GM23248 (cell line): ENCODE data around the gene NCBP1. TPM values are rescaled to one million over a fixed set of nuclear protein-coding genes. Genes with fewer than 3 reads are reported as not detected.

Experiments
- DNase-seq: peaks from one replicate; pipeline ENCODE4 v3.0.0-alpha.2; 2015
- H2AFZ ChIP-seq: fragments of 200-600 bp; sonication (generic); 2 replicates; pipeline ENCODE4 v1.6.1; 2016; ENCODE audit warnings: antibody characterized with exemption
- H3F3A ChIP-seq: fragments of 200-600 bp; sonication (generic); 2 replicates; pipeline ENCODE4 v1.6.1; 2016; ENCODE audit warnings: mild to moderate bottlenecking, antibody characterized with exemption, mixed run types; ENCODE audit not compliant: insufficient read depth
- H3K27ac ChIP-seq: fragments of 200-600 bp; sonication (generic); 2 replicates; pipeline ENCODE4 v1.5.1; 2016; ENCODE audit warnings: mild to moderate bottlenecking
- H3K27me3 ChIP-seq: fragments of 200-600 bp; sonication (generic); replicated peaks from 2 replicates; pipeline ENCODE4 v1.6.1; 2016; ENCODE audit warnings: mild to moderate bottlenecking; ENCODE audit not compliant: insufficient read depth
- H3K36me3 ChIP-seq: fragments of 200-600 bp; sonication (generic); 2 replicates; pipeline ENCODE4 v1.6.1; 2016; ENCODE audit warnings: low read depth, mild to moderate bottlenecking
- H3K4me1 ChIP-seq: fragments of 200-600 bp; sonication (generic); 2 replicates; pipeline ENCODE4 v1.6.1; 2016; ENCODE audit warnings: mild to moderate bottlenecking; ENCODE audit not compliant: insufficient read depth
- H3K4me2 ChIP-seq: fragments of 200-600 bp; sonication (generic); one replicate; pipeline ENCODE4 v1.6.1; 2016; ENCODE audit warnings: mild to moderate bottlenecking; ENCODE audit not compliant: unreplicated experiment
- H3K4me3 ChIP-seq: fragments of 200-600 bp; sonication (generic); 2 replicates; pipeline ENCODE4 v1.5.1; 2016; ENCODE audit warnings: mild to moderate bottlenecking
- H3K79me2 ChIP-seq: fragments of 200-600 bp; sonication (generic); 2 replicates; pipeline ENCODE4 v1.6.1; 2016; ENCODE audit warnings: mild to moderate bottlenecking; ENCODE audit not compliant: insufficient read depth
- H3K9ac ChIP-seq: fragments of 200-600 bp; sonication (generic); 2 replicates; pipeline ENCODE4 v1.6.1; 2016; ENCODE audit warnings: mild to moderate bottlenecking
- H3K9me2 ChIP-seq: fragments of 200-600 bp; sonication (generic); 2 replicates; pipeline ENCODE4 v1.6.1; 2016; ENCODE audit warnings: mixed run types, mild to moderate bottlenecking, moderate library complexity; ENCODE audit not compliant: insufficient read depth
- H3K9me3 ChIP-seq: fragments of 200-600 bp; sonication (generic); one replicate; pipeline ENCODE4 v1.6.1; 2017; ENCODE audit warnings: low read depth
- H4K20me1 ChIP-seq: fragments of 200-600 bp; sonication (generic); 2 replicates; pipeline ENCODE4 v1.6.0; 2016; ENCODE audit not compliant: insufficient read depth
- EZH2 ChIP-seq: fragments of 200-600 bp; sonication (generic); IDR thresholded peaks from 2 replicates; pipeline ENCODE4 v1.6.1; 2018; ENCODE audit warnings: antibody characterized with exemption, mild to moderate bottlenecking; ENCODE audit not compliant: insufficient read depth, poor library complexity, severe bottlenecking
- EZH2phosphoT487 ChIP-seq: fragments of 200-600 bp; sonication (generic); IDR thresholded peaks from 2 replicates; pipeline ENCODE4 v1.6.1; 2018; ENCODE audit warnings: antibody characterized with exemption, moderate library complexity, mild to moderate bottlenecking, low read depth; ENCODE audit not compliant: insufficient read depth
- WGBS, 2 experiments: methylation state at CpG; one replicate each; pipeline ENCODE4 v1.1.6; 2015 to 2017; ENCODE audit warnings: low lambda C conversion rate in 2 of 2, low coverage in 1 of 2; ENCODE audit errors: missing lambda C conversion rate in 2 of 2; 5-methylcytosine and 5-hydroxymethylcytosine counted together
- in situ Hi-C: fragments of 300-500 bp; cut with MboI; formaldehyde crosslinking; loops from 2 replicates; pipeline ENCODE4 v1.15.0; 2020
- polyA plus RNA-seq: library from polyadenylated mRNA; unstranded; fragments of >200 nt; fragmentation: Nextera tagmentation; extraction: Ambion mirVana; gene quantifications from 2 replicates; pipeline ENCODE4 v1.2.1, GENCODE V29; 2016
- total RNA-seq: library from RNA; depleted of rRNA; stranded (reverse); fragments of >200 nt; shearing (Covaris generic); gene quantifications from 2 replicates; pipeline ENCODE4 v1.2.3, GENCODE V29; 2014

The NCBP1 gene
- total and polyA plus RNA-seq, 2 experiments from 2014 or later, result 28.1 to 31.8 TPM

DNA sequence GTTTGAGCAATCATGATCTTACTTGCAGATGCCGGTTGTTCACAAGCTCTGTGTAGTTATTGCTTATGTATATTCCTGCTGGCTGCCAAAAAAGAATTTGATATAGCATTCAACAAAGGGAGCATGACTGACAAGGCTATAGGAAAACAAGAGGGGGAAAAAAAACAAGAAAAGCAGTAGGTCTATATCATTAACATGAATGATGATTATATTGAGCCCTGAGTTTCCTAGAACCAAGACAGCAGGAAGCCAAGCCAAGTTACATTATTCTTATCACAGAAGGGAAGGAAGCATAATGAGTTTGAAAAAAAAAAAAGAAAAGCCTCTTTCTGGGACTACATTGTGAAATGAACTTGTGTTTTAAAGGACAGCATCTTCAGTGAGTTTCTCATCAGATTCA is 41.5 kb upstream of the NCBP1 start:
- Histone ChIP-seq H3K9me3 (no peaks in the 10 kb centered on the region), H3K36me3 (no peaks in the 10 kb centered on the region), H3K27me3 (peaks cover 17% of the 10 kb centered on the region), H4K20me1 (no peaks in the 10 kb centered on the region), H3K4me2 (no peak overlapping the region), H3K9me2 (no peaks in the 10 kb centered on the region), H3K79me2 (no peaks in the 10 kb centered on the region), H3K4me1 (no peaks in the 10 kb centered on the region), H2AFZ (no peak overlapping the region), H3K4me3 (no peak overlapping the region), H3K27ac (no peak overlapping the region), H3F3A (no peaks in the 10 kb centered on the region), H3K9ac (no peak overlapping the region)
- no peak for DNase-seq
- in situ Hi-C loops, result no loop called here
- no peak for TF ChIP-seq EZH2
- TF ChIP-seq EZH2phosphoT487, result no peak
- WGBS, 2 experiments, result 90 to 92% methylated on average over 1 of the region's 1 CpG

GRCh38 chr9:97593960-97594359 is 39.7 kb upstream of the NCBP1 start:
- no peak overlapping the region for H3K27ac ChIP-seq
- in situ Hi-C loops, result no loop called here

GRCh38 chr9:97594381-97594921 is 39.2 kb upstream of the NCBP1 start:
- Histone ChIP-seq H3K4me3 (no peak overlapping the region), H3K27ac (no peak overlapping the region), H3F3A (0 out of 2 replicates have a peak, but pooled peaks cover 6% of the 10 kb centered on the region), H3K9me2 (no peaks in the 10 kb centered on the region), H3K4me2 (no peak overlapping the region), H3K9ac (no peak overlapping the region), H3K4me1 (no peaks in the 10 kb centered on the region), H2AFZ (no peak overlapping the region), H4K20me1 (no peaks in the 10 kb centered on the region), H3K9me3 (no peaks in the 10 kb centered on the region), H3K79me2 (no peaks in the 10 kb centered on the region), H3K36me3 (no peaks in the 10 kb centered on the region), H3K27me3 (peaks cover 11% of the 10 kb centered on the region)
- no peak for TF ChIP-seq EZH2phosphoT487
- no peak for TF ChIP-seq EZH2
- 81 to 82% methylated on average over 11 of the region's 11 CpGs for WGBS, 2 experiments
- no peak for DNase-seq
- in situ Hi-C loops, result no loop called here

More at GRCh38 chr9:97593960-97594359, 39.7 kb upstream of the NCBP1 start:
- H3K9me3 ChIP-seq, result no peaks in the 10 kb centered on the region
- H4K20me1 ChIP-seq, result no peaks in the 10 kb centered on the region
- no peaks in the 10 kb centered on the region for H3K4me1 ChIP-seq
- H3K4me2 ChIP-seq, result no peak overlapping the region
- DNase-seq, result peak; percentile 32
- H3K79me2 ChIP-seq, result no peaks in the 10 kb centered on the region
- 0 out of 2 replicates have a peak, but pooled peaks cover 1% of the 10 kb centered on the region for H3F3A ChIP-seq
- no peak overlapping the region for H3K9ac ChIP-seq
- WGBS, 2 experiments, result 84 to 85% methylated on average over 4 of the region's 4 CpGs
- no peak overlapping the region for H2AFZ ChIP-seq
- H3K9me2 ChIP-seq, result no peaks in the 10 kb centered on the region
- no peaks in the 10 kb centered on the region for H3K36me3 ChIP-seq
- peaks cover 11% of the 10 kb centered on the region for H3K27me3 ChIP-seq
- H3K4me3 ChIP-seq, result no peak overlapping the region
- TF ChIP-seq EZH2, result no peak
- no peak for TF ChIP-seq EZH2phosphoT487

DNA sequence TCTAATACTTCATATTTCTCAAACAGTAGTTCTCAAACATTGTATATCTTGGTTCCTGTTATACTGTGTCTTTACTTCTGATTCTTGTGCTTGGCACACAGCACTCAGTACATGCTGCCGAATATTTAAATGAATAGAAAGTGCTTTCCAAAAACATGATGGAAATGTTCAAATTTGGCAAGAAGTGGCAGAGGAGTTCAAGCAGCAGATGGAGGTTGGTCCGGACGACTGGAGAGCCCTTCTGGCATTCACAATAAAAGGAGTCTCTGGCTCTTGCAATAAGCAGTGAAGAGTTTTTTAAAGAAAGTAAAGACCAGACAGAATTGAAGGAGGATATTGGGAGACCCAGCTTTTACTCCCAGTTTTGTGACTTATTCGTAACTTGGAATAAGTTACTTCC is 36.7 kb upstream of the NCBP1 start:
- Histone ChIP-seq H3K36me3 (peaks cover 5% of the 10 kb centered on the region), H3K27me3 (peaks cover 11% of the 10 kb centered on the region; the same call in 1 of the 2 replicates), H3K4me1 (no peaks in the 10 kb centered on the region), H2AFZ (no peak overlapping the region), H3K9me2 (no peaks in the 10 kb centered on the region), H3K9ac (no peak overlapping the region), H3K4me2 (no peak overlapping the region), H4K20me1 (no peaks in the 10 kb centered on the region), H3K27ac (no peak overlapping the region), H3K4me3 (no peak overlapping the region), H3F3A (0 out of 2 replicates have a peak, but pooled peaks cover 7% of the 10 kb centered on the region), H3K79me2 (no peaks in the 10 kb centered on the region), H3K9me3 (no peaks in the 10 kb centered on the region)
- WGBS, 2 experiments, result 17 to 21% methylated on average over 4 of the region's 4 CpGs
- TF ChIP-seq EZH2, result no peak
- TF ChIP-seq EZH2phosphoT487, result no peak
- in situ Hi-C loops, result no loop called here
- DNase-seq, result no peak
